ENCODE results near the gene PLEKHA7. TPM values are rescaled to one million over a fixed set of nuclear protein-coding genes. Genes with fewer than 3 reads are reported as not detected.

PLEKHA7 gene
- polyA plus RNA-seq, 1 donor (not counting 4 experiments of a cell fraction or from before 2014, with no cell fraction given), result 1.4 TPM

GRCh38 chr11:17021511-17021910 lies 7.3 kb upstream of the PLEKHA7 start:
- no peak for TF ChIP-seq EZH2 (IDR thresholded peaks at IDR 0.05; ENCODE audit: low read length)
- no peak for TF ChIP-seq CTCF (optimal IDR thresholded peaks at IDR 0.05 in 1 of 3, IDR thresholded peaks at IDR 0.05 in 1 of 3, conservative IDR thresholded peaks at IDR 0.05 in 1 of 3; ENCODE audit: extremely low read depth in 1 of 3, insufficient read depth in 2 of 3, low read length in 3 of 3)
- H3K9me1 ChIP-seq (ENCODE audit: control insufficient read depth, extremely low read depth, insufficient read depth, low read length), result no peaks in the 10 kb centered on the region
- FAIRE-seq, result no peak
- H3K4me1 ChIP-seq (ENCODE audit: control insufficient read depth, extremely low read depth, insufficient read depth, low read length), result no peaks in the 10 kb centered on the region
- no peaks in the 10 kb centered on the region for H3K36me3 ChIP-seq (ENCODE audit: control insufficient read depth in 2 of 2, extremely low read depth in 1 of 2, insufficient read depth in 2 of 2, low read length in 2 of 2)
- H3K27me3 ChIP-seq (ENCODE audit: control insufficient read depth, extremely low read depth, insufficient read depth, low read length), result peaks cover 3% of the 10 kb centered on the region
- H3K27ac ChIP-seq (ENCODE audit: control insufficient read depth, insufficient read depth, low read length), result no peak overlapping the region
- H2AFZ ChIP-seq (ENCODE audit: control insufficient read depth, low read length), result no peak overlapping the region
- H3K9ac ChIP-seq (ENCODE audit: control insufficient read depth, extremely low read depth, insufficient read depth, low read length), result no peak overlapping the region
- H3K4me3 ChIP-seq (ENCODE audit: control insufficient read depth in 2 of 3, extremely low read depth in 1 of 3, insufficient read depth in 2 of 3, low read depth in 1 of 3, low read length in 3 of 3), result no peak overlapping the region
- no peak overlapping the region for H3K4me2 ChIP-seq (ENCODE audit: control insufficient read depth, extremely low read depth, insufficient read depth, low read depth, low read length)
- no peaks in the 10 kb centered on the region for H3K9me3 ChIP-seq (ENCODE audit: control insufficient read depth, low read depth, low read length)
- DNase-seq (ENCODE audit: low read depth, low spot score), result no peak
- no peaks in the 10 kb centered on the region for H4K20me1 ChIP-seq (ENCODE audit: control insufficient read depth, extremely low read depth, insufficient read depth, low read length)
- dilution Hi-C loops (cut with MboI; ENCODE audit: extremely low pct_ligation_motif_present, low sequenced_read_pairs), result no loop called here
- H3K79me2 ChIP-seq (ENCODE audit: control insufficient read depth, insufficient read depth, low read length), result no peaks in the 10 kb centered on the region

GRCh38 chr11:17020831-17021230 lies 6.6 kb upstream of the PLEKHA7 start:
- Histone ChIP-seq H3K4me2 (ENCODE audit: control insufficient read depth, extremely low read depth, insufficient read depth, low read depth, low read length) (no peak overlapping the region), H3K9me1 (ENCODE audit: control insufficient read depth, extremely low read depth, insufficient read depth, low read length) (no peaks in the 10 kb centered on the region), H3K27ac (ENCODE audit: control insufficient read depth, insufficient read depth, low read length) (no peak overlapping the region), H3K27me3 (ENCODE audit: control insufficient read depth, extremely low read depth, insufficient read depth, low read length) (peaks cover 9% of the 10 kb centered on the region), H3K9me3 (ENCODE audit: control insufficient read depth, low read depth, low read length) (no peaks in the 10 kb centered on the region), H3K4me1 (ENCODE audit: control insufficient read depth, extremely low read depth, insufficient read depth, low read length) (no peaks in the 10 kb centered on the region), H2AFZ (ENCODE audit: control insufficient read depth, low read length) (no peak overlapping the region), H3K4me3 (ENCODE audit: control insufficient read depth in 2 of 3, extremely low read depth in 1 of 3, insufficient read depth in 2 of 3, low read depth in 1 of 3, low read length in 3 of 3) (no peak overlapping the region), H3K9ac (ENCODE audit: control insufficient read depth, extremely low read depth, insufficient read depth, low read length) (no peak overlapping the region), H3K36me3 (ENCODE audit: control insufficient read depth in 2 of 2, extremely low read depth in 1 of 2, insufficient read depth in 2 of 2, low read length in 2 of 2) (no peaks in the 10 kb centered on the region), H3K79me2 (ENCODE audit: control insufficient read depth, insufficient read depth, low read length) (no peaks in the 10 kb centered on the region), H4K20me1 (ENCODE audit: control insufficient read depth, extremely low read depth, insufficient read depth, low read length) (no peaks in the 10 kb centered on the region)
- dilution Hi-C loops (cut with MboI; ENCODE audit: extremely low pct_ligation_motif_present, low sequenced_read_pairs), result no loop called here
- no peak for DNase-seq (ENCODE audit: low read depth, low spot score)
- TF ChIP-seq CTCF (optimal IDR thresholded peaks at IDR 0.05 in 1 of 3, IDR thresholded peaks at IDR 0.05 in 1 of 3, conservative IDR thresholded peaks at IDR 0.05 in 1 of 3; ENCODE audit: extremely low read depth in 1 of 3, insufficient read depth in 2 of 3, low read length in 3 of 3) (no peak), EZH2 (IDR thresholded peaks at IDR 0.05; ENCODE audit: low read length) (no peak)
- FAIRE-seq, result no peak

All from keratinocyte (primary cell).